ENCODE results near the gene EMILIN1. TPM values are rescaled to one million over a fixed set of nuclear protein-coding genes. Genes with fewer than 3 reads are reported as not detected.

The EMILIN1 gene
- total and polyA plus RNA-seq, 2 of the 8 experiments (the other 6 are each of a cell fraction or from before 2014, with no cell fraction given): 1.9 to 3.0 TPM

DNA sequence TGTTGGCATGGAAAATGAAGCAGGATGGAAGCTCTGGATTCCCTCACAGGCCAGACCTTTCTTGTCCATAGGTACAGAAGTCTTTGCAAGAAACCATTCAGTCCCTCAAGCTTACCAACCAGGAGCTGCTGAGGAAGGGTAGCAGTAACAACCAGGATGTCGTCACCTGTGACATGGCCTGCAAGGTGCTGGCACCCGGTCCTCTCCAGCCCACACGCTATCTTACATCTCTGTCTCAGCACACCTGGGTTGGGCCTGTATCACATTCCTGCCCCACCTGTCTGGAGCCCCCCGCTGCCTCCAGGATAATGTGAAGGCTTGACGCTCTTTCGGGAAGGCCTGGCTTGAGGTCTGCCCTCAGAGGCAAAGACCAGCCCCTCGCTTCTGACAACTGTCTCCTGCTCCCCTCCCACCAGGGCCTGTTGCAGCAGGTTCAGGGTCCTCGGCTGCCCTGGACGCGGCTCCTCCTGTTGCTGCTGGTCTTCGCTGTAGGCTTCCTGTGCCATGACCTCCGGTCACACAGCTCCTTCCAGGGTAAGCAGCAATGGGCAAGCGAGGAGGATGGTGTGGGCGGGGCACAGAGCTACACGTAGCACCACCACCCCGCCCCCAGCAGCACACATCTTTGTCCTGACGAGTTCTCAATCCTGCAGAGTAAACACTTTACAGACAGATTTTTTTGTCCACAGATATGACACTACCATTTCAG is 39.6 kb upstream of the EMILIN1 start:
- Histone ChIP-seq H4K5ac (ENCODE audit: insufficient read length, low read depth, low read length) (no peak overlapping the region), H4K8ac (ENCODE audit: extremely low read depth, insufficient read depth, low read length) (no peak overlapping the region), H3K4ac (replicated peaks; ENCODE audit: insufficient read length, low read depth, low read length) (no peak overlapping the region), H3K4me3 (ENCODE audit: extremely low read depth in 1 of 4, insufficient read depth in 2 of 4, low read depth in 3 of 4, low read length in 4 of 4) (no peak overlapping the region), H4K91ac (replicated peaks; ENCODE audit: insufficient read length, low read length) (no peak overlapping the region), H2BK5ac (ENCODE audit: low read depth, low read length) (no peak overlapping the region), H3K9ac (replicated peaks in 1 of 4; ENCODE audit: extremely low read depth in 1 of 4, low read depth in 3 of 4, low read length in 3 of 4) (no peak overlapping the region), H3K23ac (ENCODE audit: insufficient read length) (no peak overlapping the region), H4K20me1 (replicated peaks in 1 of 2; ENCODE audit: control insufficient read depth in 1 of 2, insufficient read depth in 2 of 2, low read length in 2 of 2) (peaks cover 2 to 6% of the 10 kb centered on the region in 2 experiments), H3K36me3 (ENCODE audit: control insufficient read depth in 2 of 4, insufficient read depth in 4 of 4, low read length in 3 of 4) (peaks cover 22 to 55% (median 42%) of the 10 kb centered on the region in 4 experiments; a peak in 7 of 8 replicates), H2BK120ac (replicated peaks; ENCODE audit: low read depth, low read length) (no peak overlapping the region), H2AK5ac (ENCODE audit: low read depth, low read length) (no peak overlapping the region), H3K27ac (ENCODE audit: low read depth, low read length) (no peak overlapping the region), H2BK15ac (ENCODE audit: low read length) (no peak overlapping the region), H3K56ac (replicated peaks; ENCODE audit: insufficient read length, low read depth, low read length) (no peak overlapping the region), H3K23me2 (ENCODE audit: low read depth, low read length) (no peaks in the 10 kb centered on the region; the same call in 1 of the 2 replicates), H3K27me3 (replicated peaks in 1 of 4; ENCODE audit: control insufficient read depth in 3 of 4, extremely low read depth in 1 of 4, insufficient read depth in 3 of 4, low read length in 3 of 4) (no peaks in the 10 kb centered on the region), H2BK12ac (ENCODE audit: low read depth, low read length) (no peak overlapping the region), H3K79me2 (ENCODE audit: control insufficient read depth in 1 of 2, insufficient read depth in 2 of 2, low read length in 2 of 2) (peaks cover 0 to 5% of the 10 kb centered on the region in 2 experiments; a peak in 1 of 4 replicates), H3K4me1 (replicated peaks in 1 of 4; ENCODE audit: control insufficient read depth in 3 of 4, insufficient read depth in 4 of 4, low read length in 3 of 4) (no peaks in the 10 kb centered on the region; a peak in 2 of 7 replicates), H3K4me2 (ENCODE audit: insufficient read depth in 1 of 2, low read depth in 2 of 2, low read length in 2 of 2) (no peak overlapping the region), H2AFZ (ENCODE audit: low read length) (no peak overlapping the region), H2BK20ac (ENCODE audit: low read length) (no peak overlapping the region), H3K14ac (ENCODE audit: insufficient read length) (no peak overlapping the region), H3K9me3 (ENCODE audit: insufficient read depth in 2 of 2, low read depth in 1 of 2, low read length in 1 of 2) (no peaks in the 10 kb centered on the region), H3K18ac (ENCODE audit: extremely low read depth, low read length) (no peak overlapping the region), H3K79me1 (ENCODE audit: low read depth, low read length) (no peaks in the 10 kb centered on the region; the same call in none of the 2 replicates)
- DNase-seq (ENCODE audit: low read depth in 1 of 2, low spot score in 2 of 2) (no peak), FAIRE-seq (no peak)
- TF ChIP-seq BACH1 (IDR thresholded peaks at IDR 0.05; ENCODE audit: low read length): no peak
- ChIA-PET POLR2A (ENCODE audit: partially characterized antibody) (interaction anchor here (0.8 to 6.0 kb wide), 5 partner anchors 9 to 16 kb away, joined by 4 to 42 read pairs (median 5); partner anchors contain the start of gene AGBL5), CTCF (ENCODE audit: partially characterized antibody) (interaction anchor here (0.6 to 7.3 kb wide), 3 partner anchors 14 to 193 kb away, joined by 3 to 41 read pairs (median 4); no protein-coding TSS in a partner anchor)
- WGBS, 2 experiments (ENCODE audit: extremely low coverage in 1 of 2, insufficient coverage in 1 of 2, insufficient read length in 1 of 2, insufficient replicate concordance in 2 of 2, low coverage in 1 of 2, low lambda C conversion rate in 2 of 2, missing lambda C conversion rate in 1 of 2): 91% methylated on average over 17 of the region's 17 CpGs; no CpG with 5 or more reads in 1 of the 2 experiments

Data from H1 (cell line).